Measurements from ENCODE around the gene CHRDL2.

- TF ChIP-seq CTCF (IDR thresholded peaks at IDR 0.05; ENCODE audit: insufficient read depth, low read length, poor library complexity, severe bottlenecking) (no peak), EZH2phosphoT487 (conservative IDR thresholded peaks at IDR 0.05; ENCODE audit: low read length) (no peak)
Observed at GRCh38 chr11:74725701-74726100, 5.5 kb downstream of the CHRDL2 start.

Data from SU-DHL-6 (cell line).